Hippocampal formation (tissue), 2 donors: Measurements from ENCODE around the gene NLRP5.
"Not testable (repeated sequence)": the region's sequence is repeated elsewhere in the genome, so short reads cannot be mapped to it uniquely, and the experiment has no call there.

ENCODE experiments used
- DNase-seq, 2 donors: peaks; one replicate each; lab custom pipeline; 2025; lab: John Stamatoyannopoulos, UW

The NLRP5 gene

DNA sequence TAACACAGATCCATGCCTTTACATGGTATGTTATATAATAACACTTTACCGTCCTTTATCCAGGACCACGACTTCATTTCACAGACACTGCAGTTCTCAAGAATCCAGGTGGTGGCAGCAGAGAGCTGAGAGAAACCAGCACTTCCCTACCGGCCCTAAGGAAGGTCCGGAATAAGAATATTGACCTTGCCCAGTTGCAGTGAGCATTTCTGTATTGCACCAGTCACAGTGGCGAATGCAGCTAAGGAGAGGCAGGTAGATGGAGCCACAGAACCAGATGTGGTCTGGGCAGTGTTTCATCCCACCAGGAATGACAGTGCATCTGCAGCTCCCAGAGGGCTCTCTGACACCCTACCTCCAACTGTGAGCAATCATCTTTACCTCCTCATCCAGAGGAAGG is 89.9 kb downstream of the NLRP5 start:
- DNase-seq, result no peak

DNA sequence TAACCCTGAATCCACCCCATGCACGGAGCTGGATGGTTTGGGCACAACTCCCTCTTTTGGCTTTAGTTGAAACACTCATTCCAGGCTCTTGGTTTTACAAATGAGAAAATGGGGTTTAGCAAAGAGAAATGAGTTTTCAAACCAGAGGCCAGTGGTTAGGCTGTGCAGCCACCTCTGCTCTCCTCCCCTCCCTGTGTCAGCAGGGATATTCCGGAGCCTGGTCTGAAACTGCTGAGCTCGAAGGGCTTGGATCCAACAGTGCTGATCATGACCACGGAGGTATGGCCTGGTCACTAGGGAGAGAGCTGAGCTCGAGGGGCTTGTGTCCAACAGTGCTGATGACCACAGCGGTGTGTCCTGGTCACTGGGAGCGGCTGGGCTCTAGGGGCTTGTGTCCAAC is 93.0 kb downstream of the NLRP5 start:
- no peak for DNase-seq

DNA sequence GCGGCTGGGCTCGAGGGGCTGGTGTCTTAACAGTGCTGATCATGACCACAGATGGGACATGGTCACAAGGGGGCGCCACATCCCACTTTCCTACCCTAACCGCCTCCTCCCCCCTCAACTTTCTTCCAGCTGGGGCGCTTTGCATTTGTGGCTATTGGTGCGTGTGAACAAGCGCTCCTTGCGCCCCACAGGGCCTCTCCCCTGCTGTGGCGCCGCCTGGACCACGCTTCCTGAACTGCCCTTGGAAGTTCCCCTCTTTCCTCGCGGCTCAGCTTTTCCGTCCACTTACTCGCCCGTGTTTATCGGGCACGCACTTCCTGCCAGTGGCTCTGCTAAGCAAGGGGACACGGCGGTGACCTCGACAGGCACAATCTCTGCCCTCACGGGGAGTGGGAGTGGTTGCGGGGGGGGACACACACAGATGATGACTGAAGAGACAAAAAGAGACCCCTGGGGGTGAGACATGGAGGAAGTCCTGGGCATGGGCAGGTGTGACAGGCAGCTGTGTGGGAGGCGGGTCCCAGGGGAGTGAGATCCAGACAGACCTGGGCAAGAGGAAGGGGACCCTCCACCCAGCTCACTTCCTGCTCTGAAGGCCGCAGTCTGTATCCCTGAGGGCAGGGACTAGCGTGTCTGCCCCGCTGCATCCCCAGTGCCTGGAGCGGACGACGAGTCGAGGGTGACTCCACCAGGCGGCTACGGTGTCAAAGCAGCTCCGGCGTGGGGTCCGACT is 94.3 kb downstream of the NLRP5 start:
- DNase-seq, result peak in 1 of 2 donors; percentile 36

DNA sequence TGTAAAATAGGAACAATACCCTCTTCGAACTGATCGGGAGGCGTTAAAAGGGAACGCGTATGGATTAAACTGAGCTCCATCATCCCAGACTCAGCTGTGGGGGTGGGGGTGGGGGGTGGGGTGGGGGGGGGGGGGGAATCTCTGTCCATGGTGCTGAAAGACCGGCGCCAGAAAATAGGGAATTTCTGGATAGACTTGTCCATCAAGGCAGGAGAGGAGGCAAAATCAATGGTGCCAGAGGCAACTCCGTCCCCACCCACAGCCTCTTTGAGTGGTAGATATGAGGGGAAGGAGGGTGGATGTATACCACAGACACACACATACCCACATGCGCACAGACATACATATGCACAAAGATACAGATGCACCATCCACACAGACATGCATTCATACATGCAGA is 97.1 kb downstream of the NLRP5 start:
- no peak for DNase-seq

DNA sequence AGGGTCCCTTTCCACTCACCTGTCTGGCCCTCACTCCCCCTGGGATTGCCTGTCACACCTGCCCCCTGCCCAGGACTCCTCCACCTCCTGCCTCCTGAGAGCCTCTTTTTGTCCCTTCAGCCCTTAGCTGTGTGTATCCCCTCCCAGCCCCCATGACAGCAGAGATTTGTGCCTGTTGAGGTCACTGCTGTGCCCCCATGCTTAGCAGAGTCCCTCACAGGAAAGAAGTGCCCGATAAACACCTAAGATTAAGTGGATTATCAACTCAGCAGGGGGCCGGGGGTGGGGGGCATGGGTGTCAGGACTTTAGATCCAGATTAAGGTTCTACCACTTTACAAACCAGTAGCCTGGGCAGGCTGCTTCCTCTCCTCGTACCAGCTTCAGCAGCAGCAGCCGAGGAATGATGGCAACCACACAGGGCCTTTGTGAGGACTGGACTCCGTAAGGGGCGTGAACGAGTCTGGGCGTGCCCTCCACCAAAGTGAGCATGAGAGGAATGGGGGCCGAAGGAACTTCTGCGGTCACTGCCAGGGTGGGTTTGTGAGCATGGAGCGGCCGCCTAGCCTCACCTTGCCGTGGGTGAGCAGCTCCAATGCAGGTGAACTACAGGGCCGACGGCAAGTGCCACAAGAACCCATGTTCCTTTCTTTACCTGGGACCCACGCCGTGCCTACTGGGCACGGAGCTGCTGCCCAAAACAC is 98.4 kb downstream of the NLRP5 start:
- DNase-seq, result no peak

DNA sequence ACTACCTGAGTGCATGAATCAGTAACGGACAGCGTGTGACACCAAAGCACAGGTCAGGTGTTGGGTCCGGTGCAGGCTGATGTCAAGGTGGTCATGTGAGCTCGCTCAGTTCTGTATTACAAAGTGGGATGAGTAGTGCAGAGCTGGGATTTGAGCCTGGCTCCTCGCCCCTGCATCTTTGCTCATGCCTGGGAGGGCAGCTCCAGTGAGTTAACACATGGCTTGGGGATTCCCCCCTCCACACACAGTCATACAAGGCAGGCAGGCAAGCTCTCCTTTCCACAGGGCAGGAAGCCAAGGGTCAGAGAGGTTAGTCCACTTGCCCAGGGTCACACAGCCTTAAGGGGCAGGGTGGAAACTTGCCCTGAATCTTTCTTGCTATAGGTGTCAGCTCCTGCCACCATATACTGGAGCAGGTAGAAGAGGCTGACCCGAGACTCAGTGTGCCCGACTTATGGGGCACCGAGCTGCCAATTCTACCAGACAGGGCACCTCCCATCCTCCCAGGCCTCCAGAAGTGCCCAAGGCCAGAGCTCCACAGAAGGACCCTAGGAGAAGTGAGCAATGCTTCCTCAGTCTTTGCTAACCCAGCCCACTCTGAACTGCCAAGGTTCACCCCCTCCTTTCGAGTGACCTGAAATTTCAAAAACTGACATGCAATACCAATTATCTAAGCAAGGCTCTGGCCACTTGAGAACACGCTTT is 99.1 kb downstream of the NLRP5 start:
- no peak for DNase-seq

DNA sequence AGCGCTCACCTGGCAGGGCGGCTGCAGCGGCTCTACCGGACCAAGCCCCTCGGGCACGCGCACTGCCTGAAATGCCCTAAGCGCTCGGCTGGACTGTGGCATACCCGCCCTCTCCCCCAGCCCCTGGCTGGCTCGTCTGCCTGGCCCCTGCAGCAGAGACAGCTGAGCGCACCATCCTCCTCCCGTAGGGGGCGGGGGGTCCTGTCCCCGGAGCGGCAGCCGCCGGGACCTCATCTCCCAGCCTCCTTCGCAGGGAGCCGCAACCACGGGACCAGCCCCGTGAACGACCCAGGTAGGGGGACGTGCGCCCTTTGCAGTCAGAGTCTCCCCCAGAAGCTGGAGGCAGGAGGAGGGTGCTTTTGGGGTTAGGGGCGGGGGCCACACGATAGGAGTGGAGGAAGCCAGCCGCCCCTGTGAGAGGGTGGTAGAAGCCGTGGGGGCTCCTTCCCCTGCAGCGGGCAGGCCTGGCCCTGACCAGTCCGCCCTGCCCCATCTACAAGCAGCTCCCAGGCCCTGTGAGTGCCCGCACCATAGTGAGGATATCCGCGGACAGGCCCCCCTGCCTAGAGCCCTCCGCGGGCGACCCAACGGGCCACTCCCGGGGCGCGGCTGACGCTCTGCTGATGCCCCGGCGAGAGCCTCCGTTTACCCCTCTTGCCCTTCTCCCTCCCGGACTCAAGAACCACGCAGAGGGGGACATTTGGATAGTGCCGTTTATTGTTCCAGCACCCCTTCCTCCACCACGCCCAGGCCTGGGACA is 100.3 kb downstream of the NLRP5 start:
- DNase-seq, result no peak

DNA sequence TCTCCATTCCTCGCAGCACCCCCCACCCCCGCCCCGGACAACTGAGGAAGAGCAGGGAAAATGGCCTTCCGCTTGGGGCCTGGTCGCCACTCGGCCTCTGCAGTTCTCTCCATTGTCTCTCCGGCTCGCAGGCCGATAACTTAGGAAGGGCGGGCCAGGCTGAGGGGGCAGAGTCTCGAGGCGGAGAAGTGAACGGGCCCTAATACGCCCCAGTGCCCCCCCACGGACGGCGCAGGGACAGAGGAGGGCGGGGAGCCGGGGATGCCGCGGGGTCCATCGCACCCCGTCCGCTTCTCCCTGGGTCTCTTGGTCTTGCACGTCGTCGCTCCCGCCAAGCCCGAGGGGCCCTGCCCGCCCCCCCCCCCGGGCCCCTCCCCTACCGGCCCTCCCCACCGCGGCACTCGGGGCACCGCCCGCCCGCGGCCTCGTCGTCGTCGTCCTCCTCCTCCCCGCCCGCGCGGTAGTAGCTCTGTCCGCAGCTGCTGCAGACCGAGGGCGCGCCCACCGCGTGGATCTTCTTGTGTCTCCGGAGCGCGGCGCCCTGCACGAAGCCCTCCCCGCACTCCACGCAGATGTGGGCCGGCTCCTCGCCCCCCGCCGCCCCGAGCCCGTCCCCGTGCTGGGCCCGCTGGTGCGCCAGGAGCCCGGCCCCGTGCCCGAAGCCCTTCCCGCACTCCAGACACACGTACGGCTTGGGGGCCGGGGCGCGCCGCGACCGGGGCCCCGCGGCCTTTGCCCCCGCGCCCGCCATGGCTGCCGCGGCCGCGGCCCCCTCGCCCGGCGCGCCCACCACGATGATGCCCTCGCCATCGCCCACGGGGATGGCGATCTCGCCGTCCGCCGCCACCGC is 101.3 kb downstream of the NLRP5 start:
- DNase-seq, result no peak

DNA sequence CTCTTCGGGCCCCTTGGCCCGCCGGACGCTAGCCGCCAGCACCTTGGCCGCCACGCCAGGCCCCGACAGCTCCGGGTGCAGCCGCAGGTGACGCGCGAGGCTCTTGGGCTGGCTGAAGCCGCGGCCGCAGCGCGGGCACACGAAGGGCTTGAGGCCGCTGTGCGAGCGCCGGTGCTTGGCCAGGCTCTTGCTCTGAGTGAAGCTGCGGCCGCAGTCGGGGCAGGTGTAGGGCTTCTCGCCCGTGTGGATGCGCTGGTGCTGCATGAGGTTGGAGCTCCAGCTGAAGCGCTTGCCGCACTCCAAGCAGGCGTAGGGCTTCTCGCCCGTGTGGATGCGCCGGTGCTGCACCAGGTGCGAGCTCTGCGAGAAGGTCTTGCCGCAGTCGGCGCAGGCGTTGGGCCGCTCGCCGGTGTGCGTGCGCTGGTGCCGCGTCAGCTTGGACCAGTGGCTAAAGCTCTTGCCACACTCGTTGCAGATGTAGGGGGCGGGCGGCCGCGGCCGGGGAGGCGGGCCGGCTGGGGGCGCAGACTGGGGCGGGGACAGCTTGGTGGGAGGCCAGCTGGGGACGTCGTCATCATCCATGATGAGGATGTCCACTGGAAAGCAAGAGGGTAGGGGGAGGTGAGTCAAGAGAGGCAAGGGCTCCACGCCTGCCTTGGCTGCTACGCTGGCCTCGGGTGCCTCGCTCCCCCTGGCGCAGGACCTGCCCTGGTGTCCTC is 102.1 kb downstream of the NLRP5 start:
- DNase-seq, result no peak

DNA sequence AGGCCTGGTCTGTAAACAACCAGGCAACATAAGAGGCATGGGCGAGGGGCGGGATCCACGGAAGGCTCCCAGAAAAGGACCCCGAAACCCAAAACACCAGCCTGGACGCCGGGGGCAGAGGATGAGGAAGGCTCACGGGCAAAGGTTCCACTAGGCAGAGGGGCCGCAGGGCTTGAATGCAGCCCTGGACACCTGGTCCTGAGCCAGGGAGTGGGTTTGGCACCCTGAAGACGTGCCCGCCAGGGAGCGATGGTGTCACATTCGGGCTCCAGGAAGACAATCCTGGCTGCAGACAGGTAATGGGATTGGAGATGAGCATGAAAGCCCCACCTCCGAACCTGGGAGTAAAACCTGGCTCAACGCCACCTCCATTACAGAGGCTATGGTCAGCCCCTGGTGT is 102.8 kb downstream of the NLRP5 start:
- no peak for DNase-seq

DNA sequence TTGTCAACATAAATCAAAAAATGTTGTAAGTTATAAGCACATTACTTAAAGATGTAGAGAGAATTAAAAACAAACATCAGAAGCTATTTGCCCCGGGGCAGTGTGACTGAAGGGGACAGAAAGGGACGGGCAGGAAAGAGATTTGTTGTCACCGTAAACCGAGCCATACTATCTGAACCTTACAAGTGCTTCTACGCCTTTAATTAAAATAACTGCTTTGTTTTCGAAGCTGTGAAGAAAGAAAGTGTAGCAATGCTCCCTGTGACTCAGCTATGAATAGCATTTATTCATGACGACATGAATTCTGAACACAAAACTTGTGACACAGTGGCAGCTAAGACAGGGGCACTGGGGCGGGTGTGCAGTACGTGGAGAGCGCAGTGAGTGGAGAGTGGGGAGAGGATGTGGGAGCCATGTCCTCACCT is 104.5 kb downstream of the NLRP5 start:
- no peak for DNase-seq

DNA sequence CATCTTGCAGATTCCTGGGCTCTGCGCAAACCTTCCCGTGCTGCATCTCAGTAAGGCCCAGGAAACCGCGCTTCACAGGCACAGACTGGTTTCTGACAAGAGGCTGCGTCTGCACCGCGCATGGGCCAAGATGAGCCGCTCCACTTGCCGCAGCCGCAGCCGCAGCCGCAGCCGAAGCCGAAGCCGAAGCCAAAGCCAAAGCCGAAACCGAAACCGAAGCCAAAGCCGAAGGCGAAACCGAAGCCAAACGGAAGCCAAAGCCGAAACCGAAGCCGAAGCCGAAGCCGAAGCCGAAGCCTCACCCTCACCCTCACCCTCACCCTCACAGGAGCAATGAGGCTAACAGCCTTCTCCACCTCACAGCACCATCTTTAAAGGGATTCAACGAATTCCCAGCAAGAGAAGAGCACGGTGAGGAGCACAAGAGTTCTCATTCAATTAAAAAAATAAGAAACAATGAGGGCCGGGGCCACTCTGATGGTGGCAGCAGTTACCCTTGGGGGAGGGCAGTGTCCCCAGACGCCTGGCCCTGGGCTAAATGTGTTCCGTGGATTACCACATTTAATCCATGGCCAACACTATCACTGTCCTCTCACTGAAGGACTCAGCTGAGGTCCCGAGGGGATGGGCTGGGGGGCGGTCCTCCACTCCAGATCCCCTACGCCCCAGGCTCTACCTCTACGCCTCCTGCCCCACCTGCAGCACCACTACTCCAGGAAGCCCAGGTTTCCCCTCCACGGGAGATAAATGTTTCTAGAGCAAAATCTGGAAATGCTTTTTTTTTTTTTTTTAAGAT is 105.4 kb downstream of the NLRP5 start:
- no peak for DNase-seq

DNA sequence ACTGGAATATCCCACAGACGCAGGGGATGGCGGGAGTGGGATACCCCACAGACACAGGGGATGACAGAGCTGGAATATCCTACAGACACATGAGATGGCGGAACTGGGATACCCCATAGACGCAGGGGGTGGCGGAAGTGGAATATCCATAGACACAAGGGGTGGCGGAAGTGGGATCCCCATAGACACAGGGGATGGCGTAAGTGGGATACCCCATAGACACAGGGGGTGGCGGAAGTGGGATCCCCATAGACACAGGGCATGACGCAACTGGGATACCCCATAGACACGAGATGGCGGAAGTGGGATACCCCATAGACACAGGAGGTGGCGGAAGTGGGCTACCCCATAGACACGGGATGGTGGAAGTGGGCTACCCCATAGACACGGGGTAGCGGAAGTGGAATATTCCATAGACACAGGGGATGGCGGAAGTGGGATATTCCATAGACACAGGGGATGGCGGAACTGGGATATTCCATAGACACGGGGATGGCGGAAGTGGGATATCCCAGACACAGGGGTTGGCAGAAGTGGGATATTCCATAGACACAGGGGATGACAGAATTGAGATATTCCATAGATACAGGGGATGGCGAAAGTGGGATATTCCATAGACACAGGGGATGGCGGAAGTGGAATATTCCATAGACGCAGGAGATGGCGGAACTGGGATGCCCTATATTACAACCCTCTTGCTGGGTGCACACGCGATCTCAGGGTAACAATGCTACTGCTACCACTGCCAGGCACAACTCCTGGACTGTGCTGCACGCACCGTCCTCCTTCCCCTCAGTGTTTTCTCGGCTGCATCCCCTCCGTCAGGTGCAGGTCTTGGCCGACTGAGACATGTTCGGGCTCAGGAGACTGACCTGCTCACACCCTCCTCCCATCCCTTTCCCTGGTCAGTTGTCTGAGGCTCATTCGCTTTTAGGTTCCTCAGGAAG is 106.4 kb downstream of the NLRP5 start:
- DNase-seq, result no peak

DNA sequence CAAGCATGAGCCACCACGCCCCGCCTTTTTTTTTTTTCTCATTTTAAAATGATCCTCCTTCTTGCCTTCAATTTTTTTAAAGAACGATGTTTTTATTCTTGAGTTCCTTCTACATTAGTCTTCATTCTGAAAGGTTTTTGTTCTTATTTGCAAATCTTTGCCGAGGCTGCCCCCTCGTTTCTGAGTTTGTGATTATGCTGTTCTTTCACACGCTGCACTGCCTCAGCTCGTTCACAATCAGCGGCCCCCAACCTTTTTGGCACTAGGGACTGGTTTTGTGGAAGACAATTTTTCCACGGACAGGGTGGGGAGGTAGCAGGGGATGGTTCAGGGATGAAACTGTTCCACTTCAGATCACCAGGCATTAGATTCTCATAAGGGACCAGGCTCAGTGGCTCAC is 107.9 kb downstream of the NLRP5 start:
- no peak for DNase-seq

DNA sequence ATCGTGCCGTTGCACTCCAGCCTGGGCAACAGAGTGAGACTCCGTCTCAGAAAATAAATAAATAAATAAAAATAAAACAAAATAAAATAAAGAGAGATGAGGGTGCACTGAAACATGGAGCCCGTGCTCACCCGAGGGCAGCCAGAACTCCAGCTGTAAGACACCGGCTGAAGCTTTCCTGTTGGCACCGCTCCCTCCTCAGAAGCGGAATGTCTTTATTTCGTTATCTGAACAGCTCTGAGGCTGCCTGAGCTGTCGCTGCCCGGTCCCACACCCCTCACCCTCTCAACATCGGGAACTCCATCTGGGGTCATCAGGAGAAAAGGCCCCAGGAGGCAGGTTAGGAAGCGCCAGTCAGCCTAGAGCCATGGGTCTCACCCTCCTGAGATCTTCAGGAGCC is 110.1 kb downstream of the NLRP5 start:
- no peak for DNase-seq

DNA sequence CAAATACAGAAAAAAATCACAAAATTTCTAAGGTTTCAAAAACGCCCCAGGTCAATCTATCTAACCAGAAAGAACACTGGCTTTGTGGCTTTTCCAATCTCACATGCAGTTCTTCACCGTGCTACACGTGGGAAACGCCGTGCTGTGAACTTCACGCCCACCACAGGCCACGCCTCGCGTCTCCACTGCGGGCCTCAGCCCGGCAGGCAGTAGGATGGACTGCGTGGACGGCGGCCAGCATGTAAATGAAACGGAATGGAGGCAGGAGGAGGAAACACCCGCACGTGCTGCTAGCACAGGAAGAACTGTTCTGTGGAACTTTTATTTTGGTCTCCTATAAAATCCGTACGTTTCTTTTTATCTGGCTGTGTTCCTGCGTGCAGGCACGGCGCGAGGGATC is 110.7 kb downstream of the NLRP5 start:
- DNase-seq, result no peak

DNA sequence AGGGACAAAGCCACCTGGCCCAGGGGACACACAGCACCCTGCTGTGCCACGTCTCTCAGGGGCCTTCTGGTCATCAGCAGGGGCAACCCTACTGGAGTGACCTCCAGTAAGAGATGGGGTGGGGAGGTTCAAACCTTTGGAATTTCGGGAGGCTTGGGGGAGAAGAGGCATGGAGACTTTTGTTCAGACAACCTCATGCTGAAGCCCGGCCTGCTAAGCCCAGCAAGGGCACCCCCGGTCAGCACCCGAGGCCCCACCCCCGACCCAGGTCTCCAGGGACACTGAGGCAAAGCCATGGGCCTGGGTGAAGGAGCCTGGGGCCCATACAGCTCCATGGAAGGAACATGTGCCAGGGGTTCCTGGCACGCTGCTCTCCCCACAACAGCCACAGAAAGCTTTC is 111.2 kb downstream of the NLRP5 start:
- no peak for DNase-seq

DNA sequence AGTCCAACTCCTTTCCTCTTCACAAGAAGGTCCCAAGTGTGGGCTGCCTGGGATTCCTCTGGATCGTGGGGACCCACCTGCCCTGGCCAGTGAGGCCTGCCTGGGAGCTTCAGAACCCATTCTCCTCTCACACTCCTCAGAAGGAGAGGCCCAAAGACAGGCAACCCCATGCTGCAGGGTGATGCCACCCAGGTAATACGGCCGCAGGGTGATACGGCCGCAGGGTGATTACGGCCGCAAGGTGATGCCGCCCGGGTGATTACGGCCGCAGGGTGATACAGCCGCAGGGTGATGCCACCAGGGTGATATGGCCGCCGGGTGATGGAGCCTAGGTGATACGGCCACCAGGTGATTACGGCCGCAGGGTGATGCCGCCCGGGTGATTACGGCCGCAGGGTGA is 111.7 kb downstream of the NLRP5 start:
- not testable (repeated sequence) for DNase-seq
